Left kidney (tissue), 8 donors: ENCODE results near the gene RTP2. TPM values are rescaled to one million over a fixed set of nuclear protein-coding genes. Genes with fewer than 3 reads are reported as not detected.
A peak's percentile ranks its signal among the peaks of the same experiment; 100 is the strongest.

Source experiments
- DNase-seq: peaks from one replicate; pipeline ENCODE4 v3.0.0-alpha.2; 2013
- long read RNA-seq, 8 donors: transcript quantifications; one replicate each; lab custom pipeline, GENCODE V29; 2026
- polyA plus RNA-seq: library from polyadenylated mRNA; unstranded; fragments of 120-200 nt; gene quantifications from one replicate; pipeline ENCODE4 v1.2.1, GENCODE V29; 2013; ENCODE audit not compliant: insufficient read length

The RTP2 gene, protein sequence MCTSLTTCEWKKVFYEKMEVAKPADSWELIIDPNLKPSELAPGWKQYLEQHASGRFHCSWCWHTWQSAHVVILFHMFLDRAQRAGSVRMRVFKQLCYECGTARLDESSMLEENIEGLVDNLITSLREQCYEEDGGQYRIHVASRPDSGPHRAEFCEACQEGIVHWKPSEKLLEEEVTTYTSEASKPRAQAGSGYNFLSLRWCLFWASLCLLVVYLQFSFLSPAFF
- polyA plus RNA-seq, result not detected
- long read RNA-seq, donor 1, result 0 reads
- long read RNA-seq, donor 2, result 0 reads
- long read RNA-seq, donor 3, result 0 reads
- long read RNA-seq, donor 4, result 0 reads
- long read RNA-seq, donor 5, result 0 reads
- long read RNA-seq, donor 6, result 0 reads
- long read RNA-seq, donor 7, result 0 reads
- long read RNA-seq, donor 8, result 0 reads

DNA sequence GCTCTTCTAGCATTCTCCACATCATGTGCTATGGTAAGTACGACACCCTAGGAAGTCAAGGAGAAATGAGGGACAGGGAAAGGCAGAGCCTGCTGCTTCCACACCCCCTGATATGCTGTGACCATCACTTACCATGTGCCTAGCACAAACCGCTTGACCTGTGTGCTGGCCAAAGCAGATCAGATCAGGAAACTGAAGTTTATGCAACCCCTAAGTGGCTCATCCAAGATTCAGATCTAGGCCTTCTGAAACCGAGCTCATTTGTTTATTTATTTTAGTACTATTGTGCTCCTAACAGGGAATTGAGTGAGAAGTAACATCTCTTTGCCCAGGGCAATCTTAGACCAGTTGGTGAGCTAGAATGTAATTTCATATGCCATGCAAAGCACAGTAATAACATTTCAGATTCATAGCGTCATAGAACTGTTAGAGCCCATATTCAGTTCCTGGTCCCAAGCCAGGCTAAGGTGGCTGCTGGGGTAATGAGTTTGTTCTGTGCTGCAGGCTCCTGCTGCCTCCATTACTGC lies at the start of gene RTP2:
RTP2 (minus strand) TSS at position 51 of the 527 bp plus-strand sequence. CDS start 429 bp downstream, outside the sequence.
- no peak for DNase-seq

DNA sequence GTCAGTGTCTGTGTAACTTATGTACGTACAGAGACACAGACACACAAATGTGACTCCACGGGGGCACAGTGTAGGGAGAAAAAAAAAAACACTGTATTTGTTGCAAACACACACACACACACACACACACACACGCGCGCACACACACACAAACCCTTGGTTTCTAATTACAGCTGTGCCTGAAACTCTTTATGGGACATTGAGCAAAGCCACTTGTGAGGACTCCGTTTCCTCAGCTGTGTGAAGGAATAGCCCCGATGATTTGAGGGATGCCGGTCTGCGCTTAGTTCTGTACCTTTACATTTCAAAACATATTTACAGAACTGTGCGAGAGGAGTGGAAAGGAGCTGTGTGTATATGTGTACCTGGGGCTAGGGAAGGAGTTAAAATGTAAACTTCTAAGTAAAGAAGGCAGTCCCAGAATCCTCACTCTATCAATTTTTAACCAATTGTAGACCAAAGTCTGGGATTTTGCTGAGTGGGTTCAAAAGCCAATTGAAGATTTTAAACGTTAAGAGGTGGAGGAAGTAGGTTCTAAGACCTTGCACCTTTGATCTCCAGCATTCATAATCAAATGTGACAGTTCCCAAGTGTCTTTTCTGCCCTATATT lies 48.3 kb upstream of the RTP2 start:
- DNase-seq, result no peak

GRCh38 chr3:187750006-187750512 lies 47.7 kb upstream of the RTP2 start:
- DNase-seq, result no peak

DNA sequence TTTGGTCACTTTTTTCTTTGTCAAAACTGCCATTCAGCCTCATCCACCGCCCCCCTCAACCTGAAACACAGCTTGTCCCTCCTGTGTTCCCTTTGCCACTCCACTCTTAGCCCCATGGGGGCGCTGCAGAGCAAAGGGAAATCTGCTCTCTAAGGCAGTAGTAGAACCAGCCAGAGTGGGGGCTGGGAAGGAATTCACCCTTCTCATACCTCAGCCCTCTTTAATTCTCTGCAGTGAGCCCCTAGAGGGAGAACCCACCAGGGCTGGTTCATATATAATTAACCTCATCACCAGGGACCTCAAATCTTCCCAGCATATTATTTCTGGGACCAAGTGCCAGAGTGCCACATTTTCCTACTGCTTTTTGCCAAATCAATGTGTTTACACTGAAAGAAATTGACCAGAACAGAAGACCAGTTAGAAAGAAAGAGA lies 45.7 kb upstream of the RTP2 start:
- peak; percentile 96 for DNase-seq

GRCh38 chr3:187747506-187747905 lies 45.1 kb upstream of the RTP2 start:
- no peak for DNase-seq

- no peak for DNase-seq
Measured at GRCh38 chr3:187746442-187747281, 44.3 kb upstream of the RTP2 start.

- no peak for DNase-seq
Measured at GRCh38 chr3:187746059-187746441, 43.7 kb upstream of the RTP2 start.

DNA sequence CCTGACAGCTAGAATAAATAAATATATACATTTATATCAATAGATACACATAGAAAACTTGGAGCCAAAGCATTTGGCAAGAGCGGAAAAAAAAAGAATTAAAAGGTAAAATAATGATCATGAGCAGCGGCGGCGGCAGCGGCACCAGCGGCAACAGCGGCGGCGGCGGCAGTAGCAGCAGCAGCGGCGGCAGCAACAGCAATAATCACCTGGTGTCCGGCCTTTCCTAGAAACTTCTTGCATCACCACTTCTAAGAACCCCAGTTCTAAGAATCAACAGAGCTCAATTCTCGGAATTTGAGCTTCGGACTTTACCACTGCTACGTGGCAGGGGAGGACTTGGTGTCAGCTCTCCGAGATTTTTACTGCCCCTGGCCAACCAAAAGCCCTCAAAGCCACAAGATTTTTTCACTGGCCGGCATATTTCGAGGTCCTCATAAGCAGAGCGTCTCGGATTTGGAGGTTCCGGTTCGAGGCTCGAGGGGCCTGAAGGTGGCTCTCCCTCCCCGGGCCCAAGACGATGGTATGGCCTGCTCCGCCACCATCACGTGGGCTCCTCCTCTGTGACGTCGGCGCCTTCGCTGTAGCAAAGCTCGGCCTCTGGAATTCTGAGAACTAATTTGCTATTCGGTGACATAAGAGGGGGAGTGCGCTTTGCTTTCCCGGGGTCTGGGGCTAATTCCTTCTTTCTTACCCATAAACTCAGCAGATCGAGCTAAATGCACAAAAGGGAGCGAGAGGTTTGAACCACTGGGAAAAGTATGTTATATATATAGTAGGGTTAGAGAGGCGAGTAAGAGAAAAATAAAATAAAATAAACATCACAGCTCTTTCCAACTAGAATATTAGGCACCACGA lies 43.1 kb upstream of the RTP2 start, which contains the start of gene BCL6:
BCL6 (minus strand) TSS at position 268 of the 858 bp plus-strand sequence. CDS start 11,775 bp downstream, outside the sequence.
- DNase-seq, result peak; percentile 97

DNA sequence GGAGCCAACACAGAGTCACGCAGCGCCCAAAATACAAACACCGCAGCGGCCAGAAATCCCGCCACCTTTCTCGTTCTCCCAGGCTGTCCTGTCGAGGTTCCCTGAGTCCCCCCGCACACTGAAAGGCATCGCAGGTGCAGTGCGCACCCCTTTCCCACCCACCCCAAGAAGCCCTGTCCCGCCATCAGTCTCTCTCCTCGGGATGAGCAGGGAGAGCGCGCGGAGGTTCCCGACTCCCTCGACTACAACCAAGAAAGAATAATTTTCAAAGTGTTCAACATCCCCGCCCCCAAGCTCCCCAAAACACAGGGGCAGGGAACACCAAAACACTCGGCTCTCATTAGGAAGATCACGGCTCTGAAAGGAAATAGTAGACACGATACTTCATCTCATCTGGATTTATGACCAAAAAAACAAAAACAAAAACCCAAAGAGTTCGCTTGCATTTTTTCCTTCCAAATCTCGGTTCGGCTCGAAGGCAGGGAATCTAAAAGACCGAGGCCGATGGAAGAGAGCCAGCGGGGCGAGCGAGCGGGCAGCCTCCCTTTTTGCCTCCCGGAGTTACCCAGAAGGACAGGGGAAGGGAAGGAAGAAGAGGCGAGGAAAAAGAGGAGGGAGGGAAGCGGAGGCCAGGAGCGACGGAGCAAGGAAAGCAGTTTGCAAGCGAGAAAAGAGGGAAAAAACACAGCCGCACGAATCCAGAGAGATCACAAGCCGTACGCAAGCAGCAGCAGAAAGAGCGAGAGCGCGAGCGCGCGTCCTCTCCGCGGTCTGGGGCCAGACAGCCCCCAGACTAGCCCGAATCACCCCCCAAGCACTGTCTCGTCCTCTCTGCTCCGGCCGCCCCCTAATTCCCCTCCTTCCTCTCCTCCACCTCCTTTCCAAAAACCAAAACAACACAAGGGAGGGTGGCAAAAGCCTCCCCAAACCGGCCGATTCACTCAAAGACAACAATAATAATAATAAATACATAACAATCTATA lies 42.1 kb upstream of the RTP2 start:
- no peak for DNase-seq

- no peak for DNase-seq
Measured at GRCh38 chr3:187743195-187744141, 41.1 kb upstream of the RTP2 start.

DNA sequence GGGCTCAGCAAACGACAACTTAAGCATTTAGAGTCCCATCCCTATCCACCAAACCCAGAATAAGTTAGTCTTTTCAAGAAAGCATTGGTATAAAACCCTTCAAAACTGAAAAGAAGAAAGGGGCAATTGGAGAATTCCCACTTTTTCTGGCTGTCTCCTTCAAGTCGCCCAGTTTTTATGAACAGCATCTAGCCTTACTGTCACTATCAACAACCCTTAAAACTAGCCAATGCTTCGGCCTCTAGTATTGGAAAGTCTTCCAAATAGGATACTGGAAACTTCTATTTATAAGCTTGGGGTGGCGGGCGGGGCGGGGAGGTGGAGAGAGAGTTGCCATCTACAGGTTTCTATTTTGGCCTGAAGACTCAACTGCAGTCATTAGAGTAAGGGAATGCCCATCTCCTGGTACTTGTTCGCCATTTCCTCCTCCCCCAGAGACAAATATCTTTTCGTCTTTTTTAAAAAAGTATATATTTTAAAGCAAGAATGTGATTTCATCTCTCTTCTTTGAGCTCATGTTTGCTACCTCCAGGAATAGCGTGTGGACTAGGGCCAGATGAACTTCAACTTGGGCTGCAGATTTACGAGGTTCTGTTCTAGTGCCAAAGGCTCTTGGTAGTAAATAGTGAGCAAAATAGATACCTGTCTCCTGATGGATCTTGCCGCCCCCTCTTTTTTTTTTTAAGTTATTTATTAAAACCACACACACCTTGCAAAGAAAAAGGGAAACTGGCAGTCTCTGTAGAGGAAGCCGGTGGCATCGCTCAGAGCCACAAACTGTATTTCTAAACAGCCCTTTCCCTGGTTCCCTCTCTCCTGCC lies 40.2 kb upstream of the RTP2 start:
- DNase-seq, result no peak

GRCh38 chr3:187741403-187742350 lies 39.3 kb upstream of the RTP2 start:
- DNase-seq, result no peak

DNA sequence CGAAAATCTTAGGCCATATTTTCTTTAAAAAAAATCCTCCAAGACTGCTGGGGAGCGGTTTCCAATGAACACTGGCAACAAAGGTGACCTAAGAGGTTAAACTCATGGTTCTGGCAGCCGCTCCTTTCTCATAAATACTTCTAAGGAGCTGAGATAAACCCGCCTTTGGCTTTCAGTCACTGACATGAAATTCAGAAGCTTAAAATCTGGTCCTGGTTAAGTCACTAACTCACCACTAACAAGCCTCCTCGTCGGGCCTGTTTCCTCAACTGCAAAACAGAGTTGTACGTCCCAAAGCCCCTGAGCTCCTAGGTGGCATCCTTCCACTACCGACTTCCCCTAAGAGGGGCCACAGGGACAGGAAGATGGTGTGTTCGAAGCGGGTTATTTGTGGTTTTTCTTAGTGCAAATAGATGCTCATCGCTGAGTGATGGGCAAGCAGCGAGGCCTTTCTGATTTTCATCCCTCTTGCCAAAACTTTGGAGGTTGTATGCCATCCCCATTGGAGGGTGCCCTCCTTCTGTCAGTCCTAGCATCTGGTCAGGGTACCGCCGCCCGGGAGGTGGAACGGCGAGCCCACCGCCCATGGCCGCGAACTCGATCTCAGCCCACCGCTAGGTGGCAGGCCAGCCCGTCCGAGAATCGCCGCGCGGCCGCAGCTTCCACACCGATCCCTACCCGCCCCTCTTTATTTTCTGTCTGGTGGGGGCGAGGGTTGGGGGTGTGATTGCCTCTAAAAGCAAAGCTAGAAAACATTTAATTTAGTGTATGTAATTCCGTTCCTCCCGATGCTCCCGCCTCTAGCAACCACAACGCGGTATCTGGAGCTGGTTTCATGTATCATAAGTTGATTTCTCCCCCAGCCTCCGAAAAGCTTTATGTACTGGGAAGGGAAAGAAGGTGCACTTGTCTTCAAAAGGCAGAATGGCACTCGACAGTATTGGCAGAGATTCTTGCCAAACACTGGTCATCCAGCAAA lies 38.4 kb upstream of the RTP2 start:
- DNase-seq, result no peak

DNA sequence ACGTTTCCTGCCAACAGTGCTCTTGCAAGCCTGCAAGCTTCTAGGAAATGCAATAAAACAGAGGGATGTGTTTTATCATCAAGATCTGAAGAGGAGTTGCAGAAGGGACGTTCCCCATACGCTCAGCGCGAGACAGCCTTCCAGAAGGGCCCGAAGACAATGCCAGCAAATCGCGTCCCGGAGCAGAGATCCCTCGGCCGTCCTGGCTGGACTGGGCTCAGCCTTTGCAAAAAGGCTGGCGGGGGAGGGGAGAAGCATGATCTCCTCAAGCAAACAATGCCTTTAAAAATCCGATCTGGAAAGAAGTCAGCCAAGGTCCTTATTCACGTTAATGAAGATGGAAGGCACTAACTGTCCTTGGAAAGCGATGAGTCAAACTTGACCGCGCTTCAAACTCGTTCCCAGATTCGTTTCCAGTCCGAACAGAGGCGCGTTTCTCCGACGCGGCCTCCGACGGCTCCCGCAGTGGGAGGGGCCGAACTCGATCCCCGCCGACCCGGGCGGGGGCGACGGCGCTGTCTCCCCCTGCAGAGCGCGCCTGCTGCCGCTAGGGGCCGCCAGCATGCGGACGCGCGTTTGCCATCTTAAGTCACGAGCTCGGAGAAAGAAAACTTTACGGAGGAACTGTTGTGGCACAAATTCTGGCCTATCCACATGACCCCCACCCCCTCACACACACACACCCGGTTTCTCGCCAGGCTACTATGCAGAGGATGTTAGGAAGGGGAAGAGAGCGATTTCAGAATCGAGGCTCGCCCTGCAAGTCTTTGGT lies 37.4 kb upstream of the RTP2 start:
- no peak for DNase-seq
